Thoracic aorta (tissue), 2 donors: ENCODE measurements around the gene CBLB. TPM values are rescaled to one million over a fixed set of nuclear protein-coding genes. Genes with fewer than 3 reads are reported as not detected.

Experiments used
- ATAC-seq: fragments of 150-250 bp; one replicate; pipeline ENCODE4 v1.8.0; 2017; ENCODE audit warnings: low read depth; ENCODE audit not compliant: insufficient number of reproducible peaks, low FRiP score
- DNase-seq: peaks from one replicate; pipeline ENCODE4 v3.0.0-alpha.2; 2020; ENCODE audit warnings: low spot score
- H3K27ac ChIP-seq, 2 donors: fragments of 200-600 bp; sonication (generic); 1 replicate in 1 of 2; 2 replicates in 1 of 2; pipeline ENCODE4 v1.5.1; 2016; ENCODE audit warnings: mild to moderate bottlenecking in 2 of 2, moderate library complexity in 2 of 2
- H3K27me3 ChIP-seq: fragments of 200-600 bp; sonication (generic); replicated peaks from 2 replicates; pipeline ENCODE4 v1.6.0; 2016; ENCODE audit warnings: mild to moderate bottlenecking; ENCODE audit not compliant: insufficient read depth
- H3K36me3 ChIP-seq: fragments of 200-600 bp; sonication (generic); one replicate; pipeline ENCODE4 v1.5.1; 2016
- H3K4me1 ChIP-seq, 2 donors: fragments of 200-600 bp; sonication (generic); 1 replicate in 1 of 2; 2 replicates in 1 of 2; pipeline versions ENCODE4 v1.5.1 to v1.6.0; 2016; ENCODE audit warnings: low read depth in 2 of 2, mild to moderate bottlenecking in 1 of 2; ENCODE audit not compliant: control insufficient read depth in 1 of 2
- H3K4me3 ChIP-seq: fragments of 200-600 bp; sonication (generic); 2 replicates; pipeline ENCODE4 v1.5.1; 2016; ENCODE audit warnings: mild to moderate bottlenecking
- H3K9me3 ChIP-seq: fragments of 200-600 bp; sonication (generic); 2 replicates; pipeline ENCODE4 v1.5.1; 2016
- total RNA-seq, 2 donors: library from RNA; depleted of rRNA; stranded (reverse); fragments of >200 nt; gene quantifications; one replicate each; pipeline versions ENCODE4 v1.1.0 to v1.2.3, GENCODE V29; 2016
- TF ChIP-seq, protein P1 (sequence below): fragments of 200-600 bp; sonication (generic); IDR thresholded peaks from one replicate; pipeline ENCODE4 v1.5.1; 2019; ENCODE audit warnings: antibody characterized with exemption

The CBLB gene
- total RNA-seq, 2 donors from 2014 or later: 51.0 to 145 TPM

GRCh38 chr3:105904678-105905284, 36.0 kb upstream of the CBLB start:
- Histone ChIP-seq H3K4me1 (peaks cover 17 to 32% of the 10 kb centered on the region in 2 donors), H3K9me3 (no peaks in the 10 kb centered on the region), H3K27ac (peak overlapping the region in 1 of 2 donors; percentile 92), H3K36me3 (no peaks in the 10 kb centered on the region), H3K4me3 (no peak overlapping the region), H3K27me3 (no peaks in the 10 kb centered on the region)
- no peak for ATAC-seq
- no peak for DNase-seq
- TF ChIP-seq, protein P1, sequence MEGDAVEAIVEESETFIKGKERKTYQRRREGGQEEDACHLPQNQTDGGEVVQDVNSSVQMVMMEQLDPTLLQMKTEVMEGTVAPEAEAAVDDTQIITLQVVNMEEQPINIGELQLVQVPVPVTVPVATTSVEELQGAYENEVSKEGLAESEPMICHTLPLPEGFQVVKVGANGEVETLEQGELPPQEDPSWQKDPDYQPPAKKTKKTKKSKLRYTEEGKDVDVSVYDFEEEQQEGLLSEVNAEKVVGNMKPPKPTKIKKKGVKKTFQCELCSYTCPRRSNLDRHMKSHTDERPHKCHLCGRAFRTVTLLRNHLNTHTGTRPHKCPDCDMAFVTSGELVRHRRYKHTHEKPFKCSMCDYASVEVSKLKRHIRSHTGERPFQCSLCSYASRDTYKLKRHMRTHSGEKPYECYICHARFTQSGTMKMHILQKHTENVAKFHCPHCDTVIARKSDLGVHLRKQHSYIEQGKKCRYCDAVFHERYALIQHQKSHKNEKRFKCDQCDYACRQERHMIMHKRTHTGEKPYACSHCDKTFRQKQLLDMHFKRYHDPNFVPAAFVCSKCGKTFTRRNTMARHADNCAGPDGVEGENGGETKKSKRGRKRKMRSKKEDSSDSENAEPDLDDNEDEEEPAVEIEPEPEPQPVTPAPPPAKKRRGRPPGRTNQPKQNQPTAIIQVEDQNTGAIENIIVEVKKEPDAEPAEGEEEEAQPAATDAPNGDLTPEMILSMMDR: no peak

DNA sequence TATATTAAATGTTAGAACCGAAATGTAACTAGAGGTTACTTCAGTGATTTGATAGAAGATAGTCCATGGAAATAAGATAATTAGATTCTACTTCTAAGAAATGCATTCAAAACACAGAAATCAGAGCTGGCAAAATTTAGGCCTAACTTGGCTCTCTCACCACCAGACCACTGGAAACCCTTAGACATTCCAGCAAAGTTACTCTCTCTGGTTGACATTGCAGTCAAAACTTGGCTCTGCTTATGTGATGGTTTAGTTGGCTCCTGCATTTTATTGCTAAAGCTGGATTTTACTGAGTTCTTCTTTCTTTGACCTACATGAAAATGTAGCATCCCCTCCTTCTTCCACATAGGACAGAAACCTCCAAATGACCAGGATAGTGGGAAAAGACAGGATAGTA, 35.4 kb upstream of the CBLB start:
- Histone ChIP-seq H3K9me3 (no peaks in the 10 kb centered on the region), H3K4me1 (peaks cover 17 to 32% of the 10 kb centered on the region in 2 donors), H3K4me3 (no peak overlapping the region), H3K36me3 (no peaks in the 10 kb centered on the region), H3K27me3 (no peaks in the 10 kb centered on the region), H3K27ac (no peak overlapping the region)
- ATAC-seq: no peak
- TF ChIP-seq, protein P1: no peak
- DNase-seq: no peak

GRCh38 chr3:105899516-105899915, 30.7 kb upstream of the CBLB start:
- Histone ChIP-seq H3K27ac (no peak overlapping the region), H3K4me1 (peaks cover 0 to 5% of the 10 kb centered on the region in 2 donors), H3K4me3 (no peak overlapping the region), H3K9me3 (no peaks in the 10 kb centered on the region), H3K27me3 (no peaks in the 10 kb centered on the region), H3K36me3 (no peaks in the 10 kb centered on the region)
- ATAC-seq (no peak), DNase-seq (no peak)
- TF ChIP-seq, protein P1: no peak

GRCh38 chr3:105891101-105891500, 22.3 kb upstream of the CBLB start:
- ATAC-seq: no peak
- no peaks in the 10 kb centered on the region for H3K36me3 ChIP-seq
- H3K4me3 ChIP-seq: no peak overlapping the region
- DNase-seq: no peak
- H3K27ac ChIP-seq: no peak overlapping the region
- H3K9me3 ChIP-seq: no peaks in the 10 kb centered on the region
- TF ChIP-seq, protein P1: no peak
- H3K4me1 ChIP-seq: no peaks in the 10 kb centered on the region
- no peaks in the 10 kb centered on the region for H3K27me3 ChIP-seq

GRCh38 chr3:105888621-105889579, 20.1 kb upstream of the CBLB start:
- no peak for DNase-seq

More at GRCh38 chr3:105888621-105889579, 20.1 kb upstream of the CBLB start:
- no peak overlapping the region for H3K27ac ChIP-seq
- no peak for ATAC-seq
- H3K4me1 ChIP-seq: no peaks in the 10 kb centered on the region
- no peaks in the 10 kb centered on the region for H3K9me3 ChIP-seq
- H3K27me3 ChIP-seq: no peaks in the 10 kb centered on the region
- H3K4me3 ChIP-seq: no peak overlapping the region
- H3K36me3 ChIP-seq: no peaks in the 10 kb centered on the region
- TF ChIP-seq, protein P1: no peak
